Measurements from ENCODE around the gene RAB7B.

RAB7B gene

GRCh38 chr1:205944525-205944924, 58.7 kb downstream of the RAB7B start:
- no peak for DNase-seq

DNA sequence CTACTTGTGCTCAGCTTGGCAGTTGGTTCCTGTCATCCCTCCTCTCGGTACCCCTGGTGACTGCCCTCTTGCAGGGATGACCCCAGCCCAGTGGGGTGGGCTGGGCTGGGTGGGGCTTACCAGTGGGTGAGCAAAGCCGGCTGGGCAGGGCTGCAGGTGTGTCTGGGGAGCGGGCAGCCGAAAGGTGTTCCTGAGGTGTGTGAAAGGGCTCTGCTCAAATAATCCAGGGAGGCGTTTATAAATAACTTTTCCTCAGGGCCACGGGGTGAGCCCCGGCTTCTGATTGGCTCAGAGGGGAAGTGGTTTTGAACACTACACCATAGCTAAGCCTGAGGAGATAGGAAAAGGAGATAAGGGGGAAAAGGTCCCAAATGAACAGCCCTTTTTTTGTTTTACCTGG, 60.0 kb downstream of the RAB7B start, which contains the start of gene SLC26A9:
Gene SLC26A9, minus strand, starts transcription at position 212 of the 400 bp plus-strand sequence. CDS start 7,636 bp downstream, outside the sequence.
- no peak for DNase-seq

- DNase-seq: no peak
These were observed 60.5 kb downstream of the RAB7B start for GRCh38 chr1:205942631-205943159.

- DNase-seq: no peak
These were observed 62.5 kb downstream of the RAB7B start for GRCh38 chr1:205940710-205941109.

DNA sequence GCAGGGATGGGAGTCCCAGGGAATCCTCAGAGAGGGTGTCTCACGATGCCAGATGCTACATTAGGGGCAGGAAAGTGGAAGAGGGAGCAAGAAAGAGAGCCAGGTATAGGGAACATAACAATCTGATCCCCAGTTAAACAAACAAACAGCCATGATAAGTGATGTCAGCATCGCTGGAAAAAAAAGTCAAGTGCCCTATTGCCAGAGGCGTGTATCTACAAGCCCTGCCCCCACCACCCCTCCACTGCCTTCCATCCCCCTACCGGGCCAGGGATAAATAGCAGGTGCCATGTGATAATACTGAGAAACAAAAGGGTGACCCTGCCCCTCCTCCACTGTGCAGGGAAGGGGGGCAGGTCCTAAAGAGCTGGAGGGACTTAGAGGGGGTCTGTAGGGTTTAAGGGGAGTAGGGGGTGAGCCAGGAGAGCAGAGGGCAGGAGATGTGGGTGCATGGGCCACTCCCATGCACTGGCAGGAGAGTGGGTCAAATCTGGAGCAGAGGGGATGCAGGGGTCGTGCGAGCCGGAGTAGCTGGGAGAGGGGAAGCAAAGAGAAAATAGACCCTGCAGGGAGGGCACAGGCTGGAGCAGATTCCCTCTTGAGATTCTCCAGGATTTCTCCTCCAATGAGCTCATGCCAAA, 63.4 kb downstream of the RAB7B start:
- peak in 1 of 2 experiments; percentile 9 for DNase-seq

- DNase-seq: no peak
These were observed 64.5 kb downstream of the RAB7B start for GRCh38 chr1:205938682-205939081.

- DNase-seq: no peak
These were observed 66.2 kb downstream of the RAB7B start for GRCh38 chr1:205936846-205937586.

DNA sequence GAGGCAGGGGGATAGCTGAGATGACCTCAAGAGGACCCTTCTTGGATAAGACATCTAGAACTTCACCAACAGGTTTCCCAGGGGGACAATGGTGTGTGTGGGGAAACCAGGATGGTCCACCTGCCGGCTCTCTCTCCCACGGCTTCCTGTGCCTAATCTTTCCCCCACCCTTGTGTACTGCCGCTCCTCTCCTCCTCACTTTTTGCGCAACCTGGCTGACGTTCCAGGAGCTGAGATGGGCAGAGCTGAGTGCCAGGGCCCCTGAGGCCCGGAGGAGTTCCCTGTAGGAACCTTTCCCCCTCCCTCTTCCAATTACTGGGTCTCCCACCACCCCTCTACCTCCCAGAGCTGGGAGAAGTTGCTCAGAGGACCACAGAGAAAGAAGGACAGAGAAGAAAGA, 66.9 kb downstream of the RAB7B start:
- no peak for DNase-seq

DNA sequence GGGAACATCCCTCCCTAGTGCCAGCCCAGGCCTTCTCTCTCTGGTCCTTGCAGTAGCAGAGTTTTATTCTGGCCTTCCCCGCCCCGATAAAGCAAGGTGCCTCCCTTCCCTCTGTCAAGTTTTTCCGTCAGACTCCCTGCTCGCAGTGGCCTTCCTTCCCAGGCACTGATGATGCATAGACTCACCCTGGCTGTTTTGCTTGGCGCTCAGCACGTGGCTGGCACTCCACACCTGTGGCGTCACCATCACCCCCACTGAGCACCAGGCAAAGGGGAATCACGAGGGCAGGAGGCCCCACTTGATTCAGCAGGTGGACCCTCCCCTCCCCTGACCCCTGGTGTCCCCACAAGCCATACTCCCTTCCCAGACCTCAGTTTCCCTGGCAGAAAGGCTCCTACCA, 67.3 kb downstream of the RAB7B start:
- DNase-seq: no peak

DNA sequence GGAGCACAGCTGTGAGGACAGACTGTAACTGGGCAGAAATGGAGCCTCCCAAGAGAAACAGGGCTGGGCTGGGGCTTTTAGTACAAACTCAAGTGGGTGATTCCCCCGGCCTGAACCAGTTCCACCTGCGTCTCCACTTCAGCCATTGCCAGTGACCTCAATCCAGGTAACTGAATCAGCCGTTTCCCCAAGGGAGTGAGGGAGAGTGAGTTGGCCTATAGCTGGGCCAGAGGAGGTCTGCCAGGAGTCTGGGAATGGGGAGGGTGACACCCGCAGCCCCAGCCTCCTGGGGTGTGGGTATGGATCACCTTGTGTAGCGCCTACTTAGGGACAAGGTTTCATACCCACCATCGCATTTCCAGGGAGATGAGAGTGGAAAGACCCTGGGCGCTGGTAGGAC, 68.4 kb downstream of the RAB7B start:
- DNase-seq: no peak

- DNase-seq: no peak
These were observed 69.2 kb downstream of the RAB7B start for GRCh38 chr1:205933671-205934618.

DNA sequence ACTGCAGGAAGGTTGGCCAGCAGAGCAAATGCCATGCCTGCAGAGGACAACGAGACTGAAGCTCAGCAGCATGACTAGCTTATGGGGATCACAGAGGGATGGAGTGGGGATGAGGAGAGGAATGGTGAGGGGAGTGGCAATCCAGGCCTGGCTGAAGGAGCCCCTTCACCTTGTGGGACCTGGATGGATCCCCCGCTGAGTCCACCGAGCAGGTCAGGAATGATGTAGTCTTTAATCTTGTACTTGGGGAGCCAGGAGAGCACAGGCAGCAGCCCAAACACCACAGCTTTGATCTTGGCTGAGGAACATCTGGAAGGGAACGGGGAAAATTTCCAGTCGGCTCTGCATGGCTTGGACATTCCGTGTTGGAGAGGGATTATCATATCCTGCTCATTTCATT, 70.4 kb downstream of the RAB7B start:
- no peak for DNase-seq

DNA sequence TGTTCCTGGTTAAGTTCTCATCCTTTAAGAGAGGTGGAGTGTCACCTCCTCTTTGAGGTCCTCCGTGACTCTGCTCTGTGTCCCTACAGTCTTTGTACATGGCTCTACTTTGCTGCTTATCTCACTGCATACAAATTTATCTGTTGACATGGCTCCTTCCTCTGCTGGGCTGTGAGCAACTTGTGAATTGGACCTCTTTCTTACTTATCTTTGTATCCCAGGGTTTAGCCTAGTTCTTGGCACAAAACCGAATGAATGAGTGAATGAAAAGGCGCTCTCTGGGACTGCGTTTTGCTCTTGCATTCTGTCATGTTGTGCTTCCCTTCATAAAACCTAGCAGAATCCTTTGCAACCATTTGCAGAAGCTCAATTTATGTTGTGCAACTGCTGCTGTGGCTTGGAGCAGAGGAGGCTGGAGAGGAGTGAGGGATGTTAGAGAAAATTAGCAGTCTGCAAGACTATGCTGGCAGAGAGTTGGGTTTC, 72.4 kb downstream of the RAB7B start:
- no peak for DNase-seq

DNA sequence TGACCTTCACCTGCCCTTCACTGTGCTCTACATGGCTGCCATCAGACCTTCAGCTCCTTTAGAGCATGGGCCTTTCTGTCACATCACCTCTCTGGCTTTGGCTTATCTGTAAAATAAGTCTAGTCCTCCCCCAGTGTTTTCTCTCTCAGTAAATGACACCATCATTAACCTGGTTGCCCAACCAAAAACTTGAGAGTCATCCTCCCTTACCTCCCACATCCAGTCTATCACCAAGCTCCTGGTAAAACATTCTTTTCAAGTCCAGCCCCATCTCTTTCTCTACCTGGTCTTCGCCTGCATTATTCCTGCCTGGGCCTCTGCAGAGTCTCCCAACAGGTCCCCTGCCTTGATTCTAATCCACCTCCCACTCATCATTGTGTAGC, 73.0 kb downstream of the RAB7B start:
- no peak for DNase-seq

DNA sequence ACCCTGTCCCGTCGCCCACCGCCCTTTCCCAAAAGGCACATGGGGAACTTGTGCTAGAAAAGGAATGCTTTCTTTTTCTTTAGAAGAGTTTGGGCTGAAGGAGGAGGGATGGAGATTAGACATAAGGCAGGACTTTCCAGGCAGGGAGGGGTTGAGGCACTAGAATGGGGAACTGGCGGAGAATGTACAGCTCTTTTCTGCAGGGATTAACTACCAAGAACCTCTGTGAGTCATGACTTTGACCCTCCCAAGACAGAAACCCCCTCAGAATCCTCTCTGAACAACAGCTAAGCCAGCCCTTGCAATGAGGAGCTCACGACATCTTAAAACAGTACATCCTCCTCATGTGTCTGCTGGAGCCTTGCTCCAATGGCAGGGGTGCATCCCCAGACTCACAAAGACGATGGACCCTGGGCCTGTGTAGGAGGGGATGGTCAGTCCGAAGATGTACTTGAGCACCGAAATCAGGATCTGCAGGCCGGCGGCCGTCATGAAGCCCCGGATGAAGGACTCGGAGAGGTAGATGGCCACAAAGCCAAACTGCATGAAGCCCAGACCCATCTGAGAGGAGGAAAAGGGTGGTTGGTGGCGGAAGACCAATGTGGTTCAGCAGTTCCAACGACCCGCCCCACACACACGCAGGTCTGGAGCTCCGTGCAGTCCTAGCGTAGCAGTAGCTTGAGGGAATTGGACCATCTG, 73.5 kb downstream of the RAB7B start:
- DNase-seq: no peak

- DNase-seq: no peak
These were observed 74.9 kb downstream of the RAB7B start for GRCh38 chr1:205928317-205928716.

DNA sequence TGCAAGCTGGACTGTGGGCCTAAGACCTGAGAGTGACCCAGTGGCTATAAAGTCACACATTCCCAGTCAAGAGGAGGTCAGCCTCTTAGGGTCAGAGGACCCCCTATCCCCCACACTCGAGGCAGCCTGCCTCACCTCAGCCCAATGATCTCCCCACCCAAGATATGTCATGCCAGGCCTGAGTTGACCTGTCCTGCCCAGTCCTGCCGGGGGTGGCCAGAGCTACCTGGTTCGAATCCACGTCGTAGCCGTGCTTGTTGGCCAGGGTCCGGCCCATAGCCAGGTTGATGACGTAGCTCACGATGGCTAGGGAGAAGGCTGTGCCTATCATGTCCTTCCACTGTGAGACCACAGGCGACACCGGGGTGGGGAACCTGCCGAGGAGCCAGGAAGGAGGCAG, 75.5 kb downstream of the RAB7B start:
- DNase-seq: no peak

GRCh38 chr1:205927247-205927646, 75.9 kb downstream of the RAB7B start:
- no peak for DNase-seq
